Measurements from ENCODE around the gene IKZF2. TPM values are rescaled to one million over a fixed set of nuclear protein-coding genes. Genes with fewer than 3 reads are reported as not detected.

IKZF2 gene
- total RNA-seq, 4 donors from 2014 or later: 37.4 to 69.3 (median 42.7) TPM

DNA sequence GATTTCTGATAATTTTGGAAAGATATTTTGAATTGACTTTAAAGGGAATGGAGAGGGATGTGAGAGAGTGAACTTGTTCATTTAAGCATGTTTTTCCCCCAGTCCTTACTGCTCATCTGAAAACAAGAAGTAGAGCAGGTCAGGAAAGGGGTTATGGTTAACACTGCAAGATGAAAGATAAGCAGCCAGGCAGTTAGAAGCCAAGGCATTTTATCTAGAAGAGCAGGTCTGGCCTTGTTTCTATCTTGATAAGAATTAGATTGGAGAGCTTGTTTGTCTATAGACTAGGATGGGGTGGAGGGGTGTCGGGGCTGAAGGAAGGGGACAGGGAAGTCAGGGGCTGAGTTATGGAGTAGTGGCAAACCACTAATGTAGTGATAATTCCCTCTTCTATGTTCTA is 171.6 kb downstream of the IKZF2 start:
- TF ChIP-seq, protein P1, sequence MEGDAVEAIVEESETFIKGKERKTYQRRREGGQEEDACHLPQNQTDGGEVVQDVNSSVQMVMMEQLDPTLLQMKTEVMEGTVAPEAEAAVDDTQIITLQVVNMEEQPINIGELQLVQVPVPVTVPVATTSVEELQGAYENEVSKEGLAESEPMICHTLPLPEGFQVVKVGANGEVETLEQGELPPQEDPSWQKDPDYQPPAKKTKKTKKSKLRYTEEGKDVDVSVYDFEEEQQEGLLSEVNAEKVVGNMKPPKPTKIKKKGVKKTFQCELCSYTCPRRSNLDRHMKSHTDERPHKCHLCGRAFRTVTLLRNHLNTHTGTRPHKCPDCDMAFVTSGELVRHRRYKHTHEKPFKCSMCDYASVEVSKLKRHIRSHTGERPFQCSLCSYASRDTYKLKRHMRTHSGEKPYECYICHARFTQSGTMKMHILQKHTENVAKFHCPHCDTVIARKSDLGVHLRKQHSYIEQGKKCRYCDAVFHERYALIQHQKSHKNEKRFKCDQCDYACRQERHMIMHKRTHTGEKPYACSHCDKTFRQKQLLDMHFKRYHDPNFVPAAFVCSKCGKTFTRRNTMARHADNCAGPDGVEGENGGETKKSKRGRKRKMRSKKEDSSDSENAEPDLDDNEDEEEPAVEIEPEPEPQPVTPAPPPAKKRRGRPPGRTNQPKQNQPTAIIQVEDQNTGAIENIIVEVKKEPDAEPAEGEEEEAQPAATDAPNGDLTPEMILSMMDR (IDR thresholded peaks at IDR 0.05): no peak
- TF ChIP-seq POLR2A (IDR thresholded peaks at IDR 0.05): no peak
- no peak for DNase-seq (ENCODE audit: low spot score in 2 of 2)
- 31 to 35% methylated on average over 1 of the region's 1 CpG for WGBS, 2 donors
- intact Hi-C loops (cut with DNase I; ENCODE audit: low total_unique reads): no loop called here
- no peak overlapping the region for H3K4me3 ChIP-seq (ENCODE audit: low read depth, poor library complexity, severe bottlenecking)

DNA sequence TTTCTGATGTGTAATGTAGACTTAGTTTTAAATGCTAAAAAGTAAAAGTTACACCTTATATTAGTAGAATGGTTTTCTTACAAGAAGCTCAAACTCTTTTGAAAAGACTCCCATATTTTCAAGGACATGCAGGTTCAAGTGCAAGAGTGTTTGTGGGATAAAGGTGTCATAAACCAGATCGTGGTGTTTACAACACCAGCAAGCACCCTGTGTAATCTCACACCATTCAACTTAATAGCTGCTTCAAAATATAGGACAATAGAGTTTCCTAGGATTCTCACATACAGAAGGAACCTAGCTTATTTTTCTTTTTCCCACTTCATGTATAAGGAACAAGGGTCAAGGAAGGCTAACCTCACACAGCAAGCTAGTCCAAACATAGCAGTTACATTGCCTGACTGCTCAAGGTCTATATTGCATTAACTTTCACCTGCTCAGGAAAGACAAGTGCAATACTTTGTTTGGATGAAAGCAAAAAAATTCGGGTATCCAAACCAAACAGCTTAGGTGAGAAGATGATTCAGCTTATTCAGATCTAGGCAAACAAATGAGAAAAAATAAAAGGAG is 172.3 kb downstream of the IKZF2 start:
- intact Hi-C loops (cut with DNase I; ENCODE audit: low total_unique reads): no loop called here
- TF ChIP-seq, protein P1 (IDR thresholded peaks at IDR 0.05): no peak
- TF ChIP-seq POLR2A (IDR thresholded peaks at IDR 0.05): no peak
- no peak overlapping the region for H3K4me3 ChIP-seq (ENCODE audit: low read depth, poor library complexity, severe bottlenecking)
- DNase-seq (ENCODE audit: low spot score in 2 of 2): no peak
- 24 to 35% methylated on average over 2 of the region's 2 CpGs for WGBS, 2 donors

DNA sequence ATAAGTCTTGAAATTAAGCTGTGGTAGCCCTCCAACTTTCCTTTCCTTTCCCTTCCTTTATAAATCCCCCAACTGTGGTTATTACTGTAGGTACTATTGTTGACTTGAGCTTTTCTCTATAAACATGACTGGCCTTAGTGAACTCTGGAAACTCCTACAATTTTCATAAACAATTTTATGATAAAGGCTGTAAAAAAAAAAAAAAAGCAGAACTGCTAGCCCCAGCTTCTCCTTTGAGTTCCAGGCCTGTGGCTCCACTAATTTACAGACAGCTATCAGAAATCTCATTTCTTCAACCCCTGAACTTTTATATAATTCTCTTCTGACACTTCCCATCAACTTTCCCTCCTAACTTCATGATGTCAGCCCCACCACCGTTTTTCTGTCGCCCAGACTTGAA is 174.3 kb downstream of the IKZF2 start:
- intact Hi-C loops (cut with DNase I; ENCODE audit: low total_unique reads): no loop called here
- 71 to 87% methylated on average over 2 of the region's 2 CpGs for WGBS, 2 donors
- H3K4me3 ChIP-seq (ENCODE audit: low read depth, poor library complexity, severe bottlenecking): no peak overlapping the region
- no peak for DNase-seq (ENCODE audit: low spot score in 2 of 2)
- TF ChIP-seq POLR2A (IDR thresholded peaks at IDR 0.05): no peak
- TF ChIP-seq, protein P1 (IDR thresholded peaks at IDR 0.05): no peak

DNA sequence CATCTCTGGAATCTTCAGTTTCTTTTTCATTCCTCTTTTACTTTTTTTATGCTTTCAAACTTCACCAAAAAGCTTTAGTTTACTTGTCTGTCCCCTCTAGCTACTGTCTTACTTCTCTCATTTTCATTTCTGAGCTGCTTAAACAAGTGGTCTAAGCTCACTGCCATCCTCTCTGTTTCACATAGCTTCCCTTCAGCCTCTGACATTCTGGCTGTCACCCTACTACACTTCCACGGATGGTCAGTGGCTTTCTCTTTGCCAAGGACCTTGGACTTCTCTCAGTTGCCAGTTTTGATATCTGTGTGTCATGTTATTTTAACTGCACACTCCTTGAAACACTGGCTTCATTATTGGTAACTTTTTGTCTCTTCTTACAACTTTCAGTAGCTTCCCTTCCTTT is 176.1 kb downstream of the IKZF2 start:
- intact Hi-C loops (cut with DNase I; ENCODE audit: low total_unique reads): no loop called here
- DNase-seq (ENCODE audit: low spot score in 2 of 2): no peak
- no peak overlapping the region for H3K4me3 ChIP-seq (ENCODE audit: low read depth, poor library complexity, severe bottlenecking)
- 18 to 43% methylated on average over 1 of the region's 1 CpG for WGBS, 2 donors
- no peak for TF ChIP-seq POLR2A (IDR thresholded peaks at IDR 0.05)
- TF ChIP-seq, protein P1 (IDR thresholded peaks at IDR 0.05): no peak

DNA sequence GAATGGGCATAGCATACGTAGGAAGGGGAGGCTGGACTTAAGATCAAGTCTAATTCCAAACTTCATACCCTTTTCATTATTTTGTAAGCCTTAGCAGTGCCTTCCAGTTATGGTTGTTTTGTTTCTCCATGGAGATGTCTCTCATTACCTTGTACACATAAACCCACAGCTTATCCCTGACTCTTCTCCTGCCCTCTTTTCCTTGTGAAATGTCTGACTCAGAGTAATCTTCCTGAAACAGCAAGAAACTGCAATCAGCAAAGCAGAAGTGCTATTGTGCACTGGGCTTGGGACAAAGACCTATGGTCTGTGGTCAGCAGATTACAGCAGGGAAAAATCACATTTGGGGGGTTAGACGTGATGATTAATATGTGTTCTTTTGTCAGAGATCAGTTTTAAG is 176.7 kb downstream of the IKZF2 start:
- TF ChIP-seq, protein P1 (IDR thresholded peaks at IDR 0.05): no peak
- TF ChIP-seq POLR2A (IDR thresholded peaks at IDR 0.05): no peak
- WGBS, 2 donors: 35% methylated on average over 2 of the region's 2 CpGs
- DNase-seq (ENCODE audit: low spot score in 2 of 2): no peak
- no peak overlapping the region for H3K4me3 ChIP-seq (ENCODE audit: low read depth, poor library complexity, severe bottlenecking)
- intact Hi-C loops (cut with DNase I; ENCODE audit: low total_unique reads): no loop called here

DNA sequence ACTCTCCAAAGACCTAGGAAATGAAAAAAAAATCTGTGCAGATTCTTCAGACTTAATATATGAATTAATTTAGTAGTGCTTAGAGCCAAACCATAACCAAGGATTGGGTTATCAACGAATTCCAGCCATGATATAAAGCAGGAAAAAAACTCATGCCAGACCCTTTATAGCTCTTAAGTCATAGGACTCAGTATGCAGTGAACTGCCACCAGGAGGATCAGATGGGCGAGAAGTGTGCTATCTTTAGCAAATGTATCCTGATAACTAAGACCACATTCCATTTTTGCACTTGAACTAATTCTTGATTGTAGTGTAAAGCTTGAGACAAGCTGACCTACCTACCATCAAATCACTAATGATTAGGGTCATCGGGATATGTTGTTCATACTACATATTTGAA is 178.1 kb downstream of the IKZF2 start:
- intact Hi-C loops (cut with DNase I; ENCODE audit: low total_unique reads): no loop called here
- 75 to 86% methylated on average over 3 of the region's 3 CpGs for WGBS, 2 donors
- no peak overlapping the region for H3K4me3 ChIP-seq (ENCODE audit: low read depth, poor library complexity, severe bottlenecking)
- no peak for DNase-seq (ENCODE audit: low spot score in 2 of 2)
- no peak for TF ChIP-seq POLR2A (IDR thresholded peaks at IDR 0.05)
